ENCODE results near the gene SOBP.

DNA sequence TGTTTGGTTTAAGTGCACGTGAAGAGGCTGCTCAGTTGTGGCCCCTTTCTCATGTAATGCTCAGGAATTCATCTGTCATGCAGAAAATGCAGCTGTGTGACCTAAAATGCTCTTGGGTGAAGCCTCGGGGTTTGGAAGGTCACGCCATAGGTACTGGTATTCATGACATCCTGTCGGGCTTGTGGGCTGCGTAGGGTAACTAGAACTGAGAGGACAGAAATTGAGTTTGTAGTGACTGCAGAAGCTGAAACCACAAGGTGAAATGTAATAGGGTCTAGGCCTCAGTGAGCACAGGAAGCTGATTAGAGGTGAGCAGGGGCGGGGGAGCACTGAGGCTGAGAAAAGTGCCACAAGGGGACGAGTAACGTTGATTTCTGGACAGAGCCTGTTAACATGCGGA, 128.8 kb downstream of the SOBP start:
- no peak for TF ChIP-seq GATA2 (IDR thresholded peaks at IDR 0.05; ENCODE audit: low read depth, low read length)
- TF ChIP-seq GATA3 (IDR thresholded peaks at IDR 0.05; ENCODE audit: low read depth, low read length) = no peak

Data from SH-SY5Y (cell line).